IPS-20b (cell line): ENCODE results near the gene TUSC2.

ENCODE experiments used
- H3K27ac ChIP-seq: one replicate; pipeline ENCODE4 v1.5.1; 2013; ENCODE audit warnings: low read length
- H3K27me3 ChIP-seq: 2 replicates; pipeline ENCODE4 v1.6.1; 2013; ENCODE audit warnings: mild to moderate bottlenecking, low read length, inconsistent platforms; ENCODE audit not compliant: insufficient read depth
- H3K36me3 ChIP-seq: 2 replicates; pipeline ENCODE4 v1.6.1; 2013; ENCODE audit warnings: low read depth, mild to moderate bottlenecking, inconsistent platforms, low read length, moderate library complexity; ENCODE audit not compliant: insufficient read depth
- H3K4me1 ChIP-seq: 2 replicates; pipeline ENCODE4 v1.6.1; 2013; ENCODE audit warnings: mild to moderate bottlenecking, control low read depth, inconsistent platforms, low read length, moderate library complexity; ENCODE audit not compliant: insufficient read depth
- H3K4me3 ChIP-seq: 2 replicates; pipeline ENCODE4 v1.5.1; 2013; ENCODE audit warnings: mild to moderate bottlenecking, low read length, inconsistent platforms
- H3K9ac ChIP-seq: 2 replicates; pipeline ENCODE4 v1.6.1; 2013; ENCODE audit warnings: low read depth, mild to moderate bottlenecking, inconsistent platforms, low read length, moderate library complexity
- H3K9me3 ChIP-seq: 2 replicates; pipeline ENCODE4 v1.6.1; 2013; ENCODE audit warnings: mild to moderate bottlenecking, low read depth, low read length, inconsistent platforms; ENCODE audit not compliant: insufficient read depth

TUSC2 gene

GRCh38 chr3:50304601-50305000 lies 23.4 kb downstream of the TUSC2 start:
- Histone ChIP-seq H3K27ac (no peak overlapping the region), H3K4me1 (peaks cover 9% of the 10 kb centered on the region), H3K9ac (no peak overlapping the region), H3K9me3 (peaks cover 21% of the 10 kb centered on the region), H3K27me3 (peaks cover 4% of the 10 kb centered on the region; the same call in 1 of the 2 replicates), H3K36me3 (no peaks in the 10 kb centered on the region), H3K4me3 (no peak overlapping the region)

GRCh38 chr3:50303013-50303815 lies 24.8 kb downstream of the TUSC2 start, which contains the start of gene HYAL1:
HYAL1 (minus strand) TSS chr3:50303574; CDS start chr3:50302956, 618 bp downstream.
- peak within 1 kb of the TSS; percentile 38; the same call in 1 of the 2 replicates for H3K9ac ChIP-seq
- no peak within 1 kb of the TSS for H3K27ac ChIP-seq
- H3K4me3 ChIP-seq, result peak within 1 kb of the TSS; percentile 12; the same call in 1 of the 2 replicates
- H3K9me3 ChIP-seq, result peaks cover 14% of the 10 kb centered on the region
- H3K36me3 ChIP-seq, result no peaks in the 10 kb centered on the region
- peaks cover 9% of the 10 kb centered on the region for H3K4me1 ChIP-seq
- peaks cover 4% of the 10 kb centered on the region; the same call in 1 of the 2 replicates for H3K27me3 ChIP-seq

DNA sequence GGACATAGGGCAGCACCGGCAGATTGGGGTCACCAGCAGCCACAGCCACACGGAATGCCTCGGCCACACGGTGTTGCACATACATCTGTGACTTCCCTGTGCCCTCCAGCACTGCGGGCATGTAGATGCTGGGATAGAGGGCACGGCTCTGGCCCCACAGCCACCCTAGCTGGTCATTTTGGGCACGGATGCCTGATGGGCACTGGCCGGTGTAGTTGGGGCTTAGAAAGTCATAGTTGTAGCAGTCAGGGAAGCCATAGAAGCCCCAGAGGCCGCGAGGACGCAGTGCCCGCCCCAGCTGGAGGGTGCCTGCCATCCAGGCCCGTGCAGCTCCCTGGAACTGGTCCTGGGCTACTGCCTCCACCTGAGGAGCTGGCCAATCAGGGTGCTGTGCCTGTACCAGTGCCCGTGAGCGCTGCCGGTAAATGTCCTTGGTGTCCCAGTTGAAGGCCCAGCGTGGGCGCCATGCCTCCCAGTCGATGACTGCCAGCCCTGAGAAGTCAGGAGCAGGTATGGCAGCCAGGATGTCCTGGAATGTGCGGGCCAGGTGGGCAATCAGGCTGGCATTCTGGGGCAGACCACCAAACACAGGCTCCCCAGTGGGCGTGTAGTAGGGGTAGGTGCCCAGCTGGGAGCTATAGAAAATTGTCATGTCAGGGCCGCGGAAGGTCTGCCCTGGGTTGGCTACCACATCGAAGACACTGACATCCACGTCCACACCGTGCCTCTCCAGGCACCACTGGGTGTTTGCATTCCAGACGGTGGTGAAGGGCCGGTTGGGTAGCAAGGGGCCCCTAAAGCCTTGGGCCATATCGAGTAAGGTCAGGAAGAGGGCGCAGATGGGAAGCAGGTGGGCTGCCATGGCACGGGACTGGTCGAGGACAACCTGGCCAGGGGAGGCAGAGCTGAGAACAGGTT lies 25.7 kb downstream of the TUSC2 start:
- H3K4me3 ChIP-seq, result no peak overlapping the region
- no peaks in the 10 kb centered on the region for H3K36me3 ChIP-seq
- H3K4me1 ChIP-seq, result peaks cover 9% of the 10 kb centered on the region
- peaks cover 4% of the 10 kb centered on the region; the same call in 1 of the 2 replicates for H3K27me3 ChIP-seq
- peaks cover 8% of the 10 kb centered on the region for H3K9me3 ChIP-seq
- H3K27ac ChIP-seq, result no peak overlapping the region
- H3K9ac ChIP-seq, result 0 out of 2 replicates have a peak overlapping the region, but pooled peaks have one; percentile 38

- Histone ChIP-seq H3K4me1 (peaks cover 9% of the 10 kb centered on the region), H3K9ac (no peak overlapping the region), H3K27ac (no peak overlapping the region)
Observed at GRCh38 chr3:50300681-50301254, 27.3 kb downstream of the TUSC2 start.

GRCh38 chr3:50299929-50300680 lies 27.9 kb downstream of the TUSC2 start:
- peak overlapping the region; percentile 58; the same call in 1 of the 2 replicates for H3K9ac ChIP-seq
- H3K27me3 ChIP-seq, result peaks cover 4% of the 10 kb centered on the region; the same call in 1 of the 2 replicates
- H3K9me3 ChIP-seq, result no peaks in the 10 kb centered on the region
- no peak overlapping the region for H3K27ac ChIP-seq
- H3K36me3 ChIP-seq, result no peaks in the 10 kb centered on the region
- peaks cover 9% of the 10 kb centered on the region for H3K4me1 ChIP-seq
- peak overlapping the region; percentile 96 for H3K4me3 ChIP-seq

More at GRCh38 chr3:50300681-50301254, 27.3 kb downstream of the TUSC2 start:
- H3K36me3 ChIP-seq, result no peaks in the 10 kb centered on the region
- peaks cover 4% of the 10 kb centered on the region; the same call in 1 of the 2 replicates for H3K27me3 ChIP-seq
- H3K4me3 ChIP-seq, result no peak overlapping the region
- peaks cover under 1% of the 10 kb centered on the region; the same call in 1 of the 2 replicates for H3K9me3 ChIP-seq

- H3K9me3 ChIP-seq, result no peaks in the 10 kb centered on the region
- peaks cover 9% of the 10 kb centered on the region for H3K4me1 ChIP-seq
- H3K36me3 ChIP-seq, result no peaks in the 10 kb centered on the region
- H3K4me3 ChIP-seq, result peak overlapping the region; percentile 96
- H3K9ac ChIP-seq, result peak overlapping the region; percentile 58; the same call in 1 of the 2 replicates
- no peak overlapping the region for H3K27ac ChIP-seq
- peaks cover 4% of the 10 kb centered on the region; the same call in 1 of the 2 replicates for H3K27me3 ChIP-seq
Observed at GRCh38 chr3:50299638-50299928, 28.4 kb downstream of the TUSC2 start.

- Histone ChIP-seq H3K27ac (no peak within 1 kb of the TSS), H3K27me3 (peaks cover 4% of the 10 kb centered on the region; the same call in 1 of the 2 replicates), H3K9me3 (no peaks in the 10 kb centered on the region), H3K4me1 (peaks cover 9% of the 10 kb centered on the region), H3K4me3 (peak within 1 kb of the TSS; percentile 96), H3K9ac (peak within 1 kb of the TSS; percentile 85), H3K36me3 (no peaks in the 10 kb centered on the region)
Observed at GRCh38 chr3:50298836-50299637, 29.0 kb downstream of the TUSC2 start, which contains the start of the genes HYAL3 and NAA80. HYAL3 (minus strand) TSS chr3:50299405; CDS start chr3:50295602, 3,803 bp downstream. NAA80 (minus strand) TSS chr3:50299405; CDS start chr3:50297463, 1,942 bp downstream.

DNA sequence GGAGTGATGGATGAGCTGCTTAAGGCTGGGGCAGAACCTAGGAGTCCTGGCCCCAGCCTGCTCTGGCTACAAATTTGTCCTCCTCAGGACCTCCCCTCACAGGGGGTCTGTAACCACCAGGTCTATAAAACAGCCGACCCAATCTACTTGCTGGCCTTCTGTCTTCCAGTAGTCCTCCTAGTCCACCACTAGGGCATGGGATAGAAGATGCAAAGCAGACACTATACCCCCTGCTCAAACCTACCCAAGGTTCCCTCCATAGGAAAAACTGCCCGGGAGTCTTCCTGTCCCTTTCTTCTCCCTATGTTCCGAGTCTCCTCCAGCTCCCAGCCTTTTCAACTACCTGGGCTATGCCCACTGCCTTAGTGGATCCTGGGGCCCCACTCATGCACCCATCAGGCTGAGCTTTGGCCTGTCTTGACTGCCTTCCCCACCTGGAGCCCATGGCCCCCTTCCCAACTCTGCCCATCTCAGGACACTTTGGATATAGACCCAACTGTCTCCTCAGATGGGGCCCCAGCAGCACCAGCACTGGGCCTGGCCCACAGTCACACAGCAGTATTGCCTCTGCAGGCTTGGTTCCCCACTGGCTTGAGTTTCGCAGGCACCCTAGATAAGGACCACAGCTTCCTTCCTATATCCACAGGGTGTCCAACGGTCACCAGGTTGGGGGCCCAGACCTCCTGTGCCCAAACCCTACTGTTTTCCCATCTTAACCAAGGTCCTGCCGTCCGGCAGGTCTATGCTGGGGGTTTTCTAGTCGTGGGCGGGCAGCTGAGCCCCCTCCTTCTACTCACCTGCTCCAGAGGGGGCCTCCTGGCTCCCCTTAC lies 29.9 kb downstream of the TUSC2 start:
- Histone ChIP-seq H3K4me1 (peaks cover 9% of the 10 kb centered on the region), H3K9me3 (no peaks in the 10 kb centered on the region), H3K4me3 (peak overlapping the region; percentile 96), H3K27ac (no peak overlapping the region), H3K36me3 (no peaks in the 10 kb centered on the region), H3K27me3 (peaks cover 4% of the 10 kb centered on the region; the same call in 1 of the 2 replicates), H3K9ac (peak overlapping the region; percentile 85; the same call in 1 of the 2 replicates)

GRCh38 chr3:50297384-50297775 lies 30.6 kb downstream of the TUSC2 start:
- Histone ChIP-seq H3K9me3 (no peaks in the 10 kb centered on the region), H3K4me3 (no peak overlapping the region), H3K36me3 (no peaks in the 10 kb centered on the region), H3K4me1 (peaks cover 8% of the 10 kb centered on the region), H3K27ac (no peak overlapping the region), H3K27me3 (peaks cover 4% of the 10 kb centered on the region; the same call in 1 of the 2 replicates), H3K9ac (no peak overlapping the region)
